Suprapubic skin (tissue), 4 donors: ENCODE results near the gene GALR2. TPM values are rescaled to one million over a fixed set of nuclear protein-coding genes. Genes with fewer than 3 reads are reported as not detected.

ENCODE experiments used
- DNase-seq, 2 donors: peaks; one replicate each; pipeline ENCODE4 v3.0.0-alpha.2; 2019; ENCODE audit warnings: low spot score in 2 of 2
- H3K27ac ChIP-seq: fragments of 200-600 bp; sonication (generic); one replicate; pipeline ENCODE4 v1.5.1; 2019
- H3K27me3 ChIP-seq: fragments of 200-600 bp; sonication (generic); one replicate; pipeline ENCODE4 v1.5.1; 2019
- H3K36me3 ChIP-seq: fragments of 200-600 bp; sonication (generic); one replicate; pipeline ENCODE4 v1.5.1; 2019
- H3K4me1 ChIP-seq: fragments of 200-600 bp; sonication (generic); one replicate; pipeline ENCODE4 v1.5.1; 2019
- H3K4me3 ChIP-seq: fragments of 200-600 bp; sonication (generic); one replicate; pipeline ENCODE4 v1.5.1; 2019; ENCODE audit warnings: mild to moderate bottlenecking
- H3K9me3 ChIP-seq: fragments of 200-600 bp; sonication (generic); one replicate; pipeline ENCODE4 v1.5.1; 2019
- CTCF ChIP-seq, 2 donors: fragments of 200-600 bp in 1 of 2; fragments of 450-650 bp in 1 of 2; sonication (generic) in 1 of 2; IDR thresholded peaks; one replicate each; pipeline ENCODE4 v1.5.1; 2016 to 2019; ENCODE audit warnings: antibody characterized with exemption in 2 of 2, mild to moderate bottlenecking in 1 of 2, moderate library complexity in 1 of 2
- EP300 ChIP-seq: sonication (generic); formaldehyde crosslinking; IDR thresholded peaks from one replicate; pipeline ENCODE4 v1.6.1; 2017; ENCODE audit warnings: antibody characterized with exemption
- POLR2A ChIP-seq, 2 donors: fragments of 450-650 bp; IDR thresholded peaks; one replicate each; pipeline ENCODE4 v1.6.1; 2017; ENCODE audit warnings: antibody characterized with exemption in 2 of 2, mild to moderate bottlenecking in 2 of 2, moderate library complexity in 2 of 2
- POLR2AphosphoS5 ChIP-seq, 3 donors: sonication (generic); formaldehyde crosslinking; IDR thresholded peaks; one replicate each; pipeline ENCODE4 v1.6.1; 2017; ENCODE audit warnings: antibody characterized with exemption in 3 of 3
- WGBS: methylation state at CpG from one replicate; pipeline ENCODE4 v1.1.5; 2018; 5-methylcytosine and 5-hydroxymethylcytosine counted together
- total RNA-seq, 4 donors: library from RNA; depleted of rRNA; stranded (reverse); fragments of >200 nt; gene quantifications; one replicate each; pipeline ENCODE4 v1.1.0, GENCODE V29; 2016

GALR2 gene
- total RNA-seq, 4 donors from 2014 or later: 1.2 TPM; not detected in 3

DNA sequence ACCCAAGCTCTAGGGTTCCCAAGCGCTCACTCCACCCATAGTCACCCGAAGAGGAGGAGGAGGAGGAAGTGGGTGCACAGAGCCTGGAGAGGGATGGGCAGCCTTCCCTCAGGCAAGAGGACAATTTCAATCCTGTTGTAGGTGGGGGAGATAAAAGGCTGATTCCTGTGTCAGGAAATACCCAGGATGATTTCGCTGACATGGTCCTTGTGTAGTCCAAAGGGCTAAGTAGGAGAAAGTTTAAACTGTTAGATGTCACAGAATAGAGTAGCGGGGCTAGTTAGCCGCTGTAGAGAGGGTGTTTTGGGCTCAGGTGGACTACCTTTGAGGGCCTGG lies 30.3 kb downstream of the GALR2 start:
- Histone ChIP-seq H3K9me3 (no peaks in the 10 kb centered on the region), H3K27ac (no peak overlapping the region), H3K4me1 (peaks cover 24% of the 10 kb centered on the region), H3K36me3 (peaks cover 20% of the 10 kb centered on the region), H3K4me3 (no peak overlapping the region), H3K27me3 (no peaks in the 10 kb centered on the region)
- TF ChIP-seq CTCF (IDR thresholded peaks at IDR 0.05) (no peak), POLR2AphosphoS5 (IDR thresholded peaks at IDR 0.05) (no peak), POLR2A (IDR thresholded peaks at IDR 0.05) (no peak), EP300 (no peak)
- WGBS: 69% methylated on average over 5 of the region's 5 CpGs
- DNase-seq: no peak

- no peak overlapping the region for H3K27ac ChIP-seq
- H3K36me3 ChIP-seq: peaks cover 1% of the 10 kb centered on the region
- H3K4me3 ChIP-seq: no peak overlapping the region
- H3K27me3 ChIP-seq: no peaks in the 10 kb centered on the region
- 65% methylated on average over 3 of the region's 3 CpGs for WGBS
- DNase-seq: no peak
- H3K4me1 ChIP-seq: peaks cover 23% of the 10 kb centered on the region
- no peak for TF ChIP-seq POLR2AphosphoS5 (IDR thresholded peaks at IDR 0.05)
- TF ChIP-seq POLR2A (IDR thresholded peaks at IDR 0.05): no peak
- TF ChIP-seq EP300: no peak
- no peak for TF ChIP-seq CTCF (IDR thresholded peaks at IDR 0.05)
- H3K9me3 ChIP-seq: no peaks in the 10 kb centered on the region
Observed at GRCh38 chr17:76106703-76107102, 32.1 kb downstream of the GALR2 start.

GRCh38 chr17:76107509-76107908 lies 32.9 kb downstream of the GALR2 start:
- Histone ChIP-seq H3K27me3 (no peaks in the 10 kb centered on the region), H3K27ac (no peak overlapping the region), H3K36me3 (no peaks in the 10 kb centered on the region), H3K4me1 (peaks cover 15% of the 10 kb centered on the region), H3K9me3 (no peaks in the 10 kb centered on the region), H3K4me3 (no peak overlapping the region)
- TF ChIP-seq CTCF (IDR thresholded peaks at IDR 0.05) (no peak), POLR2A (IDR thresholded peaks at IDR 0.05) (no peak), EP300 (no peak), POLR2AphosphoS5 (IDR thresholded peaks at IDR 0.05) (no peak)
- 87% methylated on average over 6 of the region's 6 CpGs for WGBS
- no peak for DNase-seq

- H3K9me3 ChIP-seq: no peaks in the 10 kb centered on the region
- H3K4me1 ChIP-seq: no peaks in the 10 kb centered on the region
- no peaks in the 10 kb centered on the region for H3K27me3 ChIP-seq
- DNase-seq: no peak
- H3K4me3 ChIP-seq: no peak overlapping the region
- 73% methylated on average over 2 of the region's 2 CpGs for WGBS
- TF ChIP-seq POLR2AphosphoS5 (IDR thresholded peaks at IDR 0.05): no peak
- TF ChIP-seq POLR2A (IDR thresholded peaks at IDR 0.05): no peak
- TF ChIP-seq CTCF (IDR thresholded peaks at IDR 0.05): no peak
- TF ChIP-seq EP300: no peak
- H3K27ac ChIP-seq: no peak overlapping the region
- H3K36me3 ChIP-seq: no peaks in the 10 kb centered on the region
Observed at GRCh38 chr17:76111956-76112355, 37.4 kb downstream of the GALR2 start.

DNA sequence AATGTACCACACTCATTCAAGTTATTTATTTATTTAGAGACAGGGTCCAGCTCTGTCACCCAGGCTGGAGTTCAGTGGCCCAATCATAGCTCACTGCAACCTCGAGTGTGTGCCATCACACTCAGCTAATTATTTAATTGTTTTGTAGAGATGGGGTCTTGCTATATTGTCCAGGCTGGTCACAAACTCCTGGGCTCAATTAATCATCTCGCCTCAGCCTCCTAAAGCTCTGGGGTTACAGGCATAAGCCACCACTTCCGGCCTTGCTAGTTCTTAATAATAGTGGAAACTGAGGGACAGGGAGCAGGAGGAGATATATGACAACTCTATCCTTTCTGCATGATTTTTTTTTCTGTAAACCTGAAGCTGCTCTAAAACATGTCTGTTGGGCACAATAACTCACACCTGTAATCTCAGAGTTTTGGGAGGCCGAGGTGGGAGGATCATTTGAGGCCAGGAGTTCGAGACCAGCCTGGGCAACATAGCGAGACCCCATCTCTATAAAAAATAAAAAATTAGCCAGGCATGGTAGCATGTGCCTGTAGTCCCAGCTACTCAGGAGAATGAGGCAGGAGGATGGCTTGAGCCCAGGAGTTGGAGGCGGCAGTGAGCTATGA lies 40.7 kb downstream of the GALR2 start:
- Histone ChIP-seq H3K4me1 (no peaks in the 10 kb centered on the region), H3K9me3 (no peaks in the 10 kb centered on the region), H3K27me3 (no peaks in the 10 kb centered on the region), H3K36me3 (no peaks in the 10 kb centered on the region), H3K4me3 (no peak overlapping the region), H3K27ac (no peak overlapping the region)
- TF ChIP-seq EP300: no peak
- TF ChIP-seq POLR2AphosphoS5 (IDR thresholded peaks at IDR 0.05): no peak
- TF ChIP-seq POLR2A (IDR thresholded peaks at IDR 0.05): no peak
- no peak for TF ChIP-seq CTCF (IDR thresholded peaks at IDR 0.05)
- DNase-seq: no peak
- 87% methylated on average over 7 of the region's 7 CpGs for WGBS
